Measurements from ENCODE around the gene RPTOR.
A peak's percentile ranks its signal among the peaks of the same experiment; 100 is the strongest.

The RPTOR gene

GRCh38 chr17:80941743-80942422 is 397.2 kb downstream of the RPTOR start:
- no peak for DNase-seq (ENCODE audit: insufficient read length, low spot score)
- FAIRE-seq, result no peak
- TF ChIP-seq CTCF (IDR thresholded peaks at IDR 0.05; ENCODE audit: insufficient read depth, missing control alignments), result no peak

- TF ChIP-seq CTCF (IDR thresholded peaks at IDR 0.05; ENCODE audit: insufficient read depth, missing control alignments), result peak; percentile 25
- DNase-seq (ENCODE audit: insufficient read length, low spot score) (no peak), FAIRE-seq (no peak)
Measured at GRCh38 chr17:80942423-80943345, 398.0 kb downstream of the RPTOR start.

GRCh38 chr17:80943346-80944145 is 398.9 kb downstream of the RPTOR start:
- DNase-seq (ENCODE audit: insufficient read length, low spot score) (no peak), FAIRE-seq (no peak)
- no peak for TF ChIP-seq CTCF (IDR thresholded peaks at IDR 0.05; ENCODE audit: insufficient read depth, missing control alignments)

DNA sequence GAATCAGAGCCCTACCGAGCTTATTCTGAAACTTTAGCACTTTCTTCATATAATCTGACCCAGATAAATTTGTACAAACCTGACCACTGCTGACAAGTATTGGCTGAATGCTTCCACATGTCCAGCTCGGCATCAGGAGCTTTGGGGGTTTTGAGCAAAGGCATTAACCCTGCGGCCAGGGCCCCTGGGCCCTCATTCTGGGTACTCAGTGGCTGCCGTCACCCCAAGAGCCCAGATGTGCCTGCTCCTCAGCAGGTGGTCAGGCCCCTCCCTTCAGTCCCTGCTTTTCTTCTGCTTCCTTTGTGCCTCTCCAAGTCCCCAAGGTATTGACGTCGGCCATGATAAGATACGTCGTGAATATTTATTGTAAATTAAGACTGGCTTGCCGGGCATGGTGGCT is 399.7 kb downstream of the RPTOR start:
- TF ChIP-seq CTCF (IDR thresholded peaks at IDR 0.05; ENCODE audit: insufficient read depth, missing control alignments), result no peak
- FAIRE-seq, result no peak

GRCh38 chr17:80945736-80946135 is 401.1 kb downstream of the RPTOR start:
- TF ChIP-seq CTCF (IDR thresholded peaks at IDR 0.05; ENCODE audit: insufficient read depth, missing control alignments), result no peak
- FAIRE-seq (no peak), DNase-seq (ENCODE audit: insufficient read length, low spot score) (no peak)

More for the DNA sequence above, 399.7 kb downstream of the RPTOR start:
- no peak for DNase-seq (ENCODE audit: insufficient read length, low spot score)

DNA sequence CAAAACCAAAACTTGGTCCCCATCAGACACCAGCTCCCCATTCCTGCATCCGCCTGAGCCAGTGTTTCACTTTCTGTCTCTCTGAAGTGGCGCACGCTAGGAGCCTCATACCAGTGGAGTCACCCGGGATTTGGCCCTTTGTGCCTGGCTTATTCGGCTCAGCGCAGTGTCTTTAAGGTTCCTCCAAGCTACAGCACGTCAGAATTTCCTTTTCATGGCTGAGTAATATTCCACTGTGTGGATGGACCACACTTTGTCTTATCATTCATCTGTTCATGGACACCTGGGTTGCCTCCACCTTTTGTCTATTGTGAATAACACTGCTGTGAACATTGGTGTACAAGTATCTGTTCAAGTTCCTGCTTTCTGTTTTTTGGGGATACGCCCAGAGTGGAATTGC is 401.8 kb downstream of the RPTOR start:
- no peak for DNase-seq (ENCODE audit: insufficient read length, low spot score)
- no peak for FAIRE-seq
- no peak for TF ChIP-seq CTCF (IDR thresholded peaks at IDR 0.05; ENCODE audit: insufficient read depth, missing control alignments)
